T-helper 1 cell (primary cell): Measurements from ENCODE around the gene TMEM132D.
"Not testable (repeated sequence)": the region's sequence is repeated elsewhere in the genome, so short reads cannot be mapped to it uniquely, and the experiment has no call there.

Source experiments
- DNase-seq, 5 donors: peaks; one replicate each; pipeline ENCODE4 v3.0.0-alpha.2; 2012 to 2020

The TMEM132D gene

GRCh38 chr12:129215556-129215955, 688.3 kb downstream of the TMEM132D start:
- no peak for DNase-seq

GRCh38 chr12:129213551-129213950, 690.3 kb downstream of the TMEM132D start:
- no peak for DNase-seq

- no peak for DNase-seq
Observed at GRCh38 chr12:129211862-129212630, 691.8 kb downstream of the TMEM132D start.

GRCh38 chr12:129208566-129208965, 695.3 kb downstream of the TMEM132D start:
- DNase-seq: no peak

- DNase-seq: no peak
Observed at GRCh38 chr12:129207084-129207483, 696.7 kb downstream of the TMEM132D start.

- no peak for DNase-seq
Observed at GRCh38 chr12:129203456-129203855, 700.4 kb downstream of the TMEM132D start.

GRCh38 chr12:129202109-129202814, 701.6 kb downstream of the TMEM132D start:
- DNase-seq: no peak

GRCh38 chr12:129201029-129201428, 702.8 kb downstream of the TMEM132D start:
- DNase-seq: no peak

- no peak for DNase-seq
Observed at GRCh38 chr12:129200576-129200975, 703.2 kb downstream of the TMEM132D start.

- DNase-seq: no peak
Observed at GRCh38 chr12:129196927-129197326, 706.9 kb downstream of the TMEM132D start.

GRCh38 chr12:129195081-129195480, 708.7 kb downstream of the TMEM132D start:
- DNase-seq: no peak

- no peak for DNase-seq
Observed at GRCh38 chr12:129193263-129193871, 710.5 kb downstream of the TMEM132D start.

- no peak for DNase-seq
Observed at GRCh38 chr12:129190827-129191226, 713.0 kb downstream of the TMEM132D start.

- DNase-seq: not testable (repeated sequence)
Observed at GRCh38 chr12:129189879-129190278, 713.9 kb downstream of the TMEM132D start.

- DNase-seq: no peak
Observed at GRCh38 chr12:129186952-129187351, 716.9 kb downstream of the TMEM132D start.

- no peak for DNase-seq
Observed at GRCh38 chr12:129185855-129186254, 718.0 kb downstream of the TMEM132D start.

- DNase-seq: no peak
Observed at GRCh38 chr12:129184127-129184928, 719.5 kb downstream of the TMEM132D start.

- no peak for DNase-seq
Observed at GRCh38 chr12:129179941-129180553, 723.8 kb downstream of the TMEM132D start.

- DNase-seq: no peak
Observed at GRCh38 chr12:129169928-129170327, 733.9 kb downstream of the TMEM132D start.

- DNase-seq: no peak
Observed at GRCh38 chr12:129163861-129164260, 740.0 kb downstream of the TMEM132D start.

- no peak for DNase-seq
Observed at GRCh38 chr12:129163461-129163860, 740.4 kb downstream of the TMEM132D start.

- no peak for DNase-seq
Observed at GRCh38 chr12:129162805-129163204, 741.0 kb downstream of the TMEM132D start.
